GM19099 (cell line): ENCODE data around the gene G2E3.
A peak's percentile ranks its signal among the peaks of the same experiment; 100 is the strongest.

Source experiments
- POLR2A ChIP-seq: IDR thresholded peaks from 3 replicates; pipeline ENCODE4 v1.6.1; 2011; ENCODE audit warnings: low read depth; ENCODE audit not compliant: insufficient read length; ENCODE audit errors: extremely low read depth

Gene G2E3, protein sequence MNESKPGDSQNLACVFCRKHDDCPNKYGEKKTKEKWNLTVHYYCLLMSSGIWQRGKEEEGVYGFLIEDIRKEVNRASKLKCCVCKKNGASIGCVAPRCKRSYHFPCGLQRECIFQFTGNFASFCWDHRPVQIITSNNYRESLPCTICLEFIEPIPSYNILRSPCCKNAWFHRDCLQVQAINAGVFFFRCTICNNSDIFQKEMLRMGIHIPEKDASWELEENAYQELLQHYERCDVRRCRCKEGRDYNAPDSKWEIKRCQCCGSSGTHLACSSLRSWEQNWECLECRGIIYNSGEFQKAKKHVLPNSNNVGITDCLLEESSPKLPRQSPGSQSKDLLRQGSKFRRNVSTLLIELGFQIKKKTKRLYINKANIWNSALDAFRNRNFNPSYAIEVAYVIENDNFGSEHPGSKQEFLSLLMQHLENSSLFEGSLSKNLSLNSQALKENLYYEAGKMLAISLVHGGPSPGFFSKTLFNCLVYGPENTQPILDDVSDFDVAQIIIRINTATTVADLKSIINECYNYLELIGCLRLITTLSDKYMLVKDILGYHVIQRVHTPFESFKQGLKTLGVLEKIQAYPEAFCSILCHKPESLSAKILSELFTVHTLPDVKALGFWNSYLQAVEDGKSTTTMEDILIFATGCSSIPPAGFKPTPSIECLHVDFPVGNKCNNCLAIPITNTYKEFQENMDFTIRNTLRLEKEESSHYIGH

DNA sequence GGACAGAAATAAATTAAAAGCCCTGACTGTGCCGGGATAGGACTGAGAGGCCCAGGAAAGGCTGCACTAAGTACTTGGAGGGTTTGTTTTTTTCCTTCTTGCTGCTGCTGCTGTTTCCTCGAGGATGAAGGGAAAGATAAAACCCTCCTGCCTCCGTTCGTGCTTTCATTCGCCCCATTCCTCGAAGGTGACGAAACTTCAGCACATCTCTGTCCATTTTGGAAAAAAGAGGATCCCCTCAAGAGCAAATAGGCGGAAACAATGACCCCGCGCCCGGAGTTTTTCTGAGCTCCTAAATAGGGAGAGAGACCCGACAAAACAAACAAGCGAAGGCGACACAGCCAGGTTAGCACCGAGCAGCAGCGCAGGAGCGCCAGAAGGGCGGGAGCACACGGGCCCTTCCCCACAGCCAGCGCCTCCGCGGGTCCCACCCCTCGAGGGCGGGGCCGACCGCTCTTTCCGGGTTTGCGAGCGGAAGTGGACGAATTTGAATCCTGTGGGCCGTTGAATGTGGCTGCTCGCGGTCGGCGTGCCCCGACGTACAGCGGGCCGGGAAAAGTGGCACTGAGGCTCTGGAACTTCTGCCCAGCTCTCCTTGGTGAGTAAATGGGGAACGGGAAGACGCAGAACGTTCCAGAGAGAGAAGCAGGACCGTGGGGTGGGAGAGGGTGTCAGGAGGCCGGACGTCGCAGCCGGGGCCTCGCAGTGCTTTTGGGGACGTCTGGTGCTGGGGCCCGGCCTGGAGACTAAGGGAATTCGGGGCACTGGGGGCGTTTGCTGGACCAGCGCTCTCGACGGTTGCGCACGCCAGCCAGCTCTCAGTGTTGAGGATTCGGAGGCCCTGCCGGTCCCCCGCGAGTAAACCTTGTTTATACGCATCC is at the start of gene G2E3:
Gene G2E3 (plus strand): TSS at position 484 of the 881 bp plus-strand sequence. CDS start 21,922 bp downstream, outside the sequence.
- peak; percentile 83 for TF ChIP-seq POLR2A

DNA sequence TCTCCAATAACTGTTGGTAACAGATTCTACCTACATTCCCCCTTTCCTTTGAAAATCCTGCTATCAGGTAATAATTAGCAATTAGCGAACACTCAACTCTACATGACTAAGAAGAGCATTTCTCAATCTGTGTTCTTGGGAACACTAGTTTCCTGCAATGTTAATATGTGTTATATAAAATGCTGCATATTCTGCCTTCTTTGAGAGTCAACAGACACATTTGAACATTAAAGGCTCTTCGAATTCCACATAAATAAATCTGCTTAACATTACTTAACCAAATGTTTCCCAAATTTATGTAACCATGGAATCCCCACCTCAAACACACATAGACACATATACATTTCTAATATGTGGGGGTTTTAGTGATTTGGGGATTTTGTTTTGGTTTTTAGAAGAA is 41.2 kb upstream of the G2E3 start:
- TF ChIP-seq POLR2A = no peak

DNA sequence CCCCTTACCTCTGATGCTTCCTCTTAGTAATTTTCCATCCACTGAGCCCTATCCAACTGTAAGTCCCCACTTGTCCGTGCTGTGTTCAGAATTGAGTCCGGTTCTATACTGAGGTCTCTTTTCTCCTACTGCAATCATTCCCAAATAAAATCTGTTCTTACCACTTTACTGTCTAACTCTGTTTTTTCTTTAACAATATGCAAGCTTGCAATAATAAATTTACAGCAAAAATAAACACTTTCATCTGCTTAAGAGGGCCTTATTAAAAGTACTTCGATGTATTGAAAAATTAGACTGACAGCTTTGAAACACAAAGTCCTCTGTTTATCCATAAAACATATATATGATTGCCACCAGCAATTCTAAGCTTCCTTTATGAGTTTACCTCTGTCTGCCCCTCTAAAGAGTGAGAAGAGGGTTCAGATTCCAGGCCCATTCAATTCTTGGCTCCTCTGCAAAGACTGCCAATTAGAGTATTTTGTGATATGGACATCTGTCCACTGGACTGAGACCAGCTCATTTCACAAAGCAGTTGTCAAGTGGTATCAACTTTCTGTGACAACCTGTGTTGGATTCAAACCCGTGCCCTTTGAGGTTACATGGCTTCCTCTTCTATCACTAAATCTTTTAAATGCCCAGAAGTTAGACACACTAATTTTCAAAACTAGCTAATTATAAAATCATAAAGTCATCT is 39.9 kb upstream of the G2E3 start:
- TF ChIP-seq POLR2A = no peak

DNA sequence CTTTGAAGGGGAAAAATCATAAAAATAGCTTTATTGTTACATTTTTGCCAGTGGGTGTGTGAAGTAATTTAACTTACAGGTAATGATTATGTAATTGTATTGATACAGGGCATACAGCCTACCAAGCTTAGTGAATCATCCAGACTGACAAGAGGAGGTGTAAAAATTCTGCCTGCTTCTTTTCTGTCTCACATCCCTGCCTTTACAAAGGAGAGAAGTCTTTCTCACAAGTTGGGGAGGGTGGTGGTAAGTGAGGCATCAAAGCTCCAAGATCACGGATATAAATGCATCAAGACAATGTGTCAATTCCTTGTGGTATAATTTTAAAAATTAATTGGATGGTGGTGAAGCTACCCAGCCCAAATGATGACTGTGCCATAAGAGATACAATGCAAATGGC is 39.0 kb upstream of the G2E3 start:
- no peak for TF ChIP-seq POLR2A

DNA sequence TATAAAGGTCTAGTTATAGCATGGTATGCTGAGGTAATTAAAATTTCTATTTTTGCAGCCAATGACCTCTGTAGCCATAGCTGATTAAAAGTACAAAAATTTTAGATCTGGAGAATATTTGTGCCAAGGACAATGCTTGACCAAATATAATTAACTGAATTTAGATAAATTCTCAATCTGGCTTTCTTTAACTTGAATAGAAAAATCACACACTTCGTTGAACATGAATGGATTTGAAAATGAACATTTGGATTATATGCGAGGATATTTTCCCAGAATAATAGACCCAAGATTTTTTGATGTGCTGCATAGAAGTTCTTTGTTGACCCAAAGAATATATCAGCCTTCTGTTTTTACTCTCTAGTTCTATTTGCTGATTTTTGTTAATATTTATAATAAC is 38.4 kb upstream of the G2E3 start:
- no peak for TF ChIP-seq POLR2A

DNA sequence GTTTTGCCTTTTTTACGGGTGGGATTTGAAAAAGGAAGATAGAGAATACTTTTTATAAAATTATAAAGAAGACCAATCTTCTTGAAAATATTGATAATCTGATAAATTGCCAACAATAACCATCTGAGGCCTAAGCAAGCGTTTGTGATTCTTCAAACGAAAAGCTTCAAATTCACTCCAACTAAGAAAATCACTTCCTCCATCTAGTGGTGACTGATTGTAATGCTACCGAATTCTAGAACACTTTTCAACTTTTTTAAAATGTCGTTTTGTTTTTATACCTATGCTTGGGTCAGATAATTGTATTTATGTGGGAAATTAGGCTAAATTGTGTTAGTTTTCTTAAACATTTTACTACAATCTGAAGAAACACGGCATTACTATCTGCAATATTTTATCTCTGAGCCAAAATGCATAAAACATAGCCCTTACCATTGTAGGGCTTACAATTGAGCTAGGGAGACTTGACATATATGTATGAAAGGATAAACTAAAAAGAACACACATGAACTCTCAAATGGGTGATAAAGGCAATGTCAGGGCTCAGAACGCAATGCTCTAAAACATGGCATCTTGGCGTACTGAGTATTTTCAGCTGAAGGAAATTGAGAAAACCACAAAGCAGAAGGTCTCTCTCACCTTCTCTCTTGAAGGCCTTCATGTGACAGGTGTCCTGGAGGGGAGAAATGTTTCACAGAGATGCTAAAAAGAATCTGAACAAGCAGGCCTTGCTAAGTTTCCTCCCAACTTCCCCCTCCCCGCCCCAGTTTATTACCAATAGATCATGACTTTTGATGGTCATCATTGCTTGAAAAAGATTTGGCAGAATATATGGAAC is 36.8 kb upstream of the G2E3 start:
- no peak for TF ChIP-seq POLR2A

DNA sequence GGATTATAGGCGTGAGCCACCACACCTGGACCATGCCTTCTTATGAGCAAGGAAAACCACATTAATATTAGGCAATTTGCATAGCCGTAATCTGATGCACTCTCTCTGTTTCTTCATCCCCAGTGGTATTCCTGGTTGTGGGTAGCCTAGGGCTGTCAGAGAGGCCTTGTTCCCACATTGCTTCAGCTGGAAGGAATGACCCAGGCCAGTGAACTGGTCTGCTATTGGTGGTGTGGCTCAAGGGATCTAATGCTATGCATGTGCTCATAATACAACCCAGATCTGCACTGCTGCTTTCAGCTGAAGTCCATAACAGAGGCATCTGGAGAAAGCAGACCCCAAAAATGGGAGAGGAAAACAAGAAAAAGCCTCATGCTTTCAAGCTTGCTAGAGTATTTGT is 33.1 kb upstream of the G2E3 start:
- no peak for TF ChIP-seq POLR2A

DNA sequence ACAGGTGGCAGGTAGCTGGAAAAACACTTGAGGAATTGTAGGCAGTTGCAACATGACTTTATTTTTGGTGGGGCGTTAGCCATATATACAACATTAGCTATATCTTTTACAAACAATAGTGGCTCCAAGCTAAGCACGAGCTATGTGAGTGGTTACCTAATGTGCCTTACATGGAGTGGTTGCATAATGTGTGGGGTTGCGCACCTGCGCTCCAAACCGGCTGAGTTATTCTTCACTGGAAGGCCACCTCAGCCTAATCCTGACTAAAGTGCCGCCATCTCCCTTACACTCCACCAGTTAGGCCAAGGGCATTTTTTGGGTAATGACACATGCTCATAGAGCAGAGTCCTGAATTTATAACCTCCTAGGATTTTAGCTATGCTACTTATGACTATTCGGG is 31.8 kb upstream of the G2E3 start:
- TF ChIP-seq POLR2A = no peak

DNA sequence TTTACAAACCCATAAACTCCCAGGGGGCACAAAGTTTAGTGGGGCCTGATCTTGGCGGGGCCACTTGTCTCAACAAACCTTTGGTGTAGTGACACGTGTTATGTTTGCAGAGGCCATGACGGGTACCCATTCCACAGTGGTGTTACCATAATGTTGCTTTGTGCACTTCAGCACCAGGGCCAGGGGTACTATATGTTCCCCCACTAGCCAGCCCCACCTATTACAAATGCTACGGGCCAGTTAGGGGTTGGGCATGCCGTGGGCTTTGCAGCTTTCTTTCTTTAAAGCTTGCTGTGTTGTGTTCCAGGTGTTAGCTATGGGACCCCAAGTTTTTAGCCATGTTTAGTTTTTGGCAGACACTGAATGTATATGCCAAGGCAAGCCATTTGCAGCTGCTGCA is 30.8 kb upstream of the G2E3 start:
- TF ChIP-seq POLR2A = no peak

DNA sequence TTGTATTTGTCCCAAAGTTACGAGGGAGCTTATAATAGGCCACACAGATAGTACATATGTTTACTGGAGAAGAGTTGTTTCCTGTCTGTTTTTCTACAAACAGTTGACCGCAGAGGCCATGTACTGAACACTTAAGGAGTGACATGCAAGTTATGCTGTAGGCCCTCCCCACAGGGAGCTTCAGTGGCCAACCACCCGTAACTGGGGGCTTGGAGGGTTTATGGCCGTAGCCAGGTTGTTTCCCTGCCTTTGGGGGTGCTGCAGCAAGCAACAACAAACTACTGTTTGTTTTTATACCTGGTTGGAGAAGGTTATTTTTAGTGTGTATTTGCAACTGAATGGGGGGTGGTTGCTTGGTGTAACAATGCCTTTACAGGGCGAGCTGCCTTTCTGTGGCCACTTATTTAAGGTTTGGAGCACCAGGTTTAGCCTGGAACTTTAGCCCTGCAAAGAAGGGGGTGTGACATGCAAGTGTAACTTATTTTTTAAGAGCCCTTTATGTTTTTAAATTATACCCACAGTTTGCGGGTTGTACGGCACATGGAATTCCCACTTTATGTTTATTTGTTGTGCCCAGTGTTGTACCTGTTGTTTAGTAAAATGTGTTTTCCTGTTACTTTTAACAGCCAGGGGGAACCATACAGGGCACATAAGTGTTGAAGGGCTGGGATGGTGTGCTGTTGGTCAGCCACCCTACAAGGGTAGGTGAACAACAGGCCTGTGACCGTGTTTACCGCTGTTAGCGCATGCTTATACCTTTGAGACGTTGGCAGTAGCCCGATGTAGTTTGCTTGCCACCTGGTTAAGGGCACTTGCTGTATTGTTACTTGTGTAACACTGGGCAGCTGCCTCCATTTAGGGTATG is 29.9 kb upstream of the G2E3 start:
- TF ChIP-seq POLR2A = no peak

DNA sequence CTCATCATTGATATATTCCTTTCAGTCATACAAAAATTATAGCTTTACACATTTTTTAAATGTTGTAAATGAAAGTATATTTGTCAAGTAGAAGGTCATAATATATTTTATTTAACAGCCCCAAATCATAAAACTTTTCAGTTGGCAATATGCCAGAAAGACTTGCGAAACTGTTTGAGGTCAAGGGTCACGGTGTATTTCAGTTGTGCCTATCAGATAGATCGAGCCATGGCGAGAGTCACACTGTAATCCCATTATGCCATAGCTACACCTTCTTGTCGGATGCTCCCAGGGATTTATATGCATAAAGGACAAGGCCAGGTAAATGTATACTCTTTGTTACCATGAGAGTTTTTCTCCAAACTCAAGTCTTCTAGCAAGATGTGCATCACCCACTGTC is 26.7 kb upstream of the G2E3 start:
- no peak for TF ChIP-seq POLR2A

DNA sequence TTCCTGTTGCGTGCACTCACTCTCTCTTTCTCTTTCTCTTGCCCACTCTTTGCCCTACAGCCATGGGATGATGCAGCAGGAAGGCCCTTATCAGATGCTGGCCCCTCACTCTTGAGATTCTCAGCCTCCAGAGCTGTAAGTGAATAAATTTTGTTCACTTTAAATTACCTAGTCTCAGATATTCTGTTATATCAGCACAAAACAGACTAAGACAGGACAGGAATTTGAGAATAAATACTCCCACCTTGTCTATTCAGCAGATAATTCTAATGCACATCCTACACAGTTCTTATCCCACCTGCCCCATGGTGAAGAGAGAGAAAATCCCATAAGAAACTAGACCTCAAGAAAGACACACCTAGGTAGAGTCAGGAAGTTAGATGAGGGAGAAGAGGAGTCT is 25.8 kb upstream of the G2E3 start:
- TF ChIP-seq POLR2A = no peak

DNA sequence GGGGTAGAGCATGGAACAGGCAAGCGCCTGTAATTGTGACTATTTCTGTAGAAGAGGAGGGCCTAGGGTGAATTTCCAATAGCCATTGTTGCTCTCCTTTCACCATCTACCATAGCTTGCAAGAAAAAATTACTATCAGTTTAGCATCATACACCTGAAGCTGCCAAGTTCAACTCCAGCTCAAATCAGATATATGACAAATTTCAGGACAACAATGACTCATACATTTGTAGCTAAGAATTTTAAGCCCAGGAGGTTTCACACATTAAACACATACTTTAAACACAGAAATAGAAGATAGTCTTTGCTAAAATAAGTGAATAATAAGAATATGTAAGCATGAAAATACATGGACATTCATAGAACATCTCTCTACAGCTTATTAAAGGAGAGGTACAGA is 17.6 kb upstream of the G2E3 start:
- no peak for TF ChIP-seq POLR2A
